Measurements from ENCODE around the gene PWWP2B.

PWWP2B gene

DNA sequence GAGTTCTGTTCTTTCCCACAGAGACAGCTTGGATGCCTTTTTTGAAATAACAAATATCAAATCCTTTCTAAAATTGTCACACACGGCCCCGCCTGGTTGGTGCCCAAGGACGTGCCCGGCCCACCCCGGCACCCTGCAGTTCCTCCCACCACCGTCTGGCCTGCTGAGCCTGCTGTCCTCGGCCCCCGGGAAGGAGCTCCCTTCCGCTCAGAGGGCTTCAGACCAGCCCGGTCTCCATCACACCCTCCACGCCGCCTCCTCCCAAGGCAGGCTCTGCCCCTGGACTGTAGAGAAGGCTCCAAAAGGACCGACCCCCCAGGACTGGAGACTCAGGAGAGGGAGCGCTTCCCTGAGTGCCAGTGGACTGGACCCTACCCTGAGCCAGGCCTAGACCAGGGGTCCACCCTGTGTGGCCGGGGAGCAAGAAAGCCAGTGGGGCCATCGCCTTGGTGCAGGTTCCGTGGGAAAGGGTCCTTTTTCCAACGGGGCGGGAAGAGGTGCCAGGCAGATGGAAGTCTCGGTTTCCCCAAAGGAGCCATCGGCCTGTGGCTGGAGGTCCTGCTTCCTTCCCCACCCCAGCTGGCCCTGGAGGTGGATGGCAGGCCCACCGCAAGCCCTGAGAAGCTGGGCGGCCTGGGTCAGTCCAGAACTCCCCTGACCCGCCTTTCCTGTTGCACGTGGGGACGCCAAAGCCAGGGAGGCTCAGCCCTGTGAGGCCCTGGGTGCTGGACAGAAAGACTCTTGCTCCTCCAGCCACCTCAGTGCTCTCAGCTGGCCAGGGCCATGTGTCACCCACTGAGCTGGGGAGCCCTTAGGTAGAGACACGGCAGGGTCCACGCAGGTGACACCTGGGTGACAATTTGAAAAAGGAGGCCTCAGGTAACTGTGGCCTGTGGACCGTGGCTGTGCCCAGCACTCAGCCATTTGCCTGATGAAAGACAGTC is 69.8 kb downstream of the PWWP2B start:
- no peak for DNase-seq (ENCODE audit: low read depth in 1 of 2, low spot score in 1 of 2)
